OCI-LY7 (cell line): ENCODE data around the gene TTLL1. TPM values are rescaled to one million over a fixed set of nuclear protein-coding genes. Genes with fewer than 3 reads are reported as not detected.

Experiments
- BruUV-seq: library from RNA; stranded (reverse); fragments of 400-500 nt; replicated peaks from 2 replicates; lab custom pipeline; 2021; lab: Mats Ljungman, UMichigan
- CTCF ChIA-PET: fragments of 300-600 bp; sonication (Branson Sonifier 250); formaldehyde crosslinking; loops from one replicate; lab custom pipeline; 2022; ENCODE audit warnings: antibody characterized with exemption; ENCODE audit not compliant: unreplicated experiment; lab: Charles Lee
- POLR2A ChIA-PET: fragments of 300-600 bp; sonication (Branson Sonifier 250); formaldehyde crosslinking; loops from one replicate; lab custom pipeline; 2022; ENCODE audit warnings: antibody characterized with exemption; lab: Charles Lee
- DNase-seq: peaks from one replicate; pipeline ENCODE4 v3.0.0-alpha.2; 2015; ENCODE audit warnings: low spot score
- H2AFZ ChIP-seq: fragments of 200-600 bp; sonication (generic), shearing (Covaris generic); 2 replicates; pipeline ENCODE4 v1.6.1; 2014; ENCODE audit warnings: mild to moderate bottlenecking, antibody characterized with exemption, low read length, moderate library complexity
- H3K27ac ChIP-seq: fragments of 200-600 bp; sonication (generic); 2 replicates; pipeline ENCODE4 v1.5.1; 2014; ENCODE audit warnings: mixed run types, low read depth, mild to moderate bottlenecking, moderate library complexity, low read length, inconsistent platforms; ENCODE audit not compliant: poor library complexity, severe bottlenecking
- H3K36me3 ChIP-seq: fragments of 200-600 bp; sonication (generic); 2 replicates; pipeline ENCODE4 v1.6.1; 2014; ENCODE audit warnings: mild to moderate bottlenecking, antibody characterized with exemption, low read length, moderate library complexity, mixed read lengths; ENCODE audit not compliant: insufficient read depth
- H3K4me1 ChIP-seq: fragments of 200-600 bp; sonication (generic); 2 replicates; pipeline ENCODE4 v1.5.1; 2014; ENCODE audit warnings: mild to moderate bottlenecking, low read length; ENCODE audit not compliant: insufficient read depth, poor library complexity, severe bottlenecking
- H3K4me2 ChIP-seq: fragments of 200-600 bp; sonication (generic); 2 replicates; pipeline ENCODE4 v1.6.1; 2014; ENCODE audit warnings: mild to moderate bottlenecking, low read length
- H3K4me3 ChIP-seq: fragments of 200-600 bp; sonication (generic); 2 replicates; pipeline ENCODE4 v1.5.1; 2014; ENCODE audit warnings: mild to moderate bottlenecking, low read depth, low read length; ENCODE audit not compliant: poor library complexity, severe bottlenecking
- H3K79me2 ChIP-seq: fragments of 200-600 bp; sonication (generic); 2 replicates; pipeline ENCODE4 v1.6.1; 2016; ENCODE audit warnings: low read depth, mild to moderate bottlenecking, low read length, moderate library complexity, mixed read lengths; ENCODE audit not compliant: insufficient read depth
- H3K9me2 ChIP-seq: fragments of 200-600 bp; sonication (generic); 2 replicates; pipeline ENCODE4 v1.6.1; 2016; ENCODE audit warnings: mild to moderate bottlenecking, low read length, mixed read lengths; ENCODE audit not compliant: insufficient read depth
- H3K9me3 ChIP-seq: fragments of 200-600 bp; sonication (generic); 2 replicates; pipeline ENCODE4 v1.6.1; 2014; ENCODE audit warnings: mild to moderate bottlenecking, mixed run types, low read length, mixed read lengths
- H4K20me1 ChIP-seq: fragments of 200-600 bp; sonication (generic); 2 replicates; pipeline ENCODE4 v1.6.1; 2014; ENCODE audit warnings: mild to moderate bottlenecking, antibody characterized with exemption, low read length, moderate library complexity, mixed read lengths; ENCODE audit not compliant: insufficient read depth
- EZH2phosphoT487 ChIP-seq: fragments of 200-600 bp; sonication (generic); IDR thresholded peaks from 2 replicates; pipeline ENCODE4 v1.6.1; 2018; ENCODE audit warnings: low read depth, borderline replicate concordance, mild to moderate bottlenecking, mixed run types, antibody characterized with exemption, low read length, moderate library complexity, mixed read lengths
- intact Hi-C: fragments of 100-400 bp; cut with micrococcal nuclease; formaldehyde crosslinking; loops from one replicate; pipeline ENCODE4 v1.10.0; 2022; ENCODE audit not compliant: unreplicated experiment
- total RNA-seq, 2 experiments: library from RNA; depleted of rRNA in 1 of 2; stranded (reverse); fragments of >200 nt in 1 of 2; shearing (Covaris generic) in 1 of 2; gene quantifications; 2 replicates each; pipeline ENCODE4 v1.2.3, GENCODE V29; 2014 to 2022
- TF ChIP-seq, protein P1 (sequence below): fragments of 200-600 bp; sonication (generic); conservative IDR thresholded peaks from 2 replicates; pipeline ENCODE4 v1.5.1; 2014; ENCODE audit warnings: mild to moderate bottlenecking, antibody characterized with exemption, low read length, moderate library complexity, mixed read lengths

The TTLL1 gene
- total RNA-seq, 2 experiments from 2014 or later = 5.8 to 7.1 TPM

DNA sequence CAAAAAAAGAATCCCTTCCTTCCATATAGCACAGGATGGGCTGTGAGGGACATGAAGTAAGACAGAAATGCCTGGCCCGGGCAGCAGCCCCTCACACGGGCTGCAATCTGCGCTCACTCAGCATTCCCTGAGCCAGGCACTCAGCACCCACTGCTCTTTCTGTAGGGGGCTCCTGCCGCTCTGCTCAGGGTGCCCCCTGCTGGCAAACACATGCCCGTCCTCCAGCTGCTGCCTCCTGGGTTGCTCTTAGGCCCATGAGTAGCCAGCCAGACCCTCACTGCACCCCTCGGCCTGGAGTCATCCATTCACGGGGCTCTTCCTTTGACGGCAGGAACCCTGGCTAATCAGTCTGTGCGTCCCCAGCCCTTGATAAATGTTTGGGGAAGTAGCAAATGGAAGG lies 47.1 kb upstream of the TTLL1 start:
- DNase-seq = peak; percentile 82
- BruUV-seq = no TSS peak
- intact Hi-C loops = loop anchor here (1.0 kb wide), 1 partner anchor 25 kb away; no protein-coding TSS in a partner anchor

DNA sequence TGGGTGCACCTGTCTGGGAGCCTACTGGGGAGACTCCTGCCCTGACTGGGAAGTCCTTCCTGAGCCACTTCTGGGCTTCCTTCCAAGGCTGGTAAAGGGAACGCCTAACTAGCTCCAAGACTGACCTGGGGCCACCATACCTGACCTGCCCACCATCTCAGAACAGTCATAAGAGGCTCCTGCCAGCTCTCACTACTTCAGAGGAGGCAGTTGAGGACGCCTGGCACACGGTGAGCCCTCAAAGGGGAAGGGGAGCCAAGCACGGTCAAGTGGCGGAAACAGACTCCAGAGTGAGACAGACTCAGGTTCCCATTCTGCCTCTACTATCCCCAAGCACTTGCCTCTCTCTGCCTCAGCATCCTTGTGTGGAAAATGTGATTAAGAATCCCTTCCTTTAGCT lies 46.4 kb upstream of the TTLL1 start:
- H3K9me2 ChIP-seq = no peaks in the 10 kb centered on the region
- H3K79me2 ChIP-seq = no peaks in the 10 kb centered on the region
- TF ChIP-seq EZH2phosphoT487 = no peak
- no peak overlapping the region for H3K4me3 ChIP-seq
- peaks cover 18% of the 10 kb centered on the region for H3K4me1 ChIP-seq
- intact Hi-C loops = no loop called here
- CTCF ChIA-PET = no interaction called here
- H2AFZ ChIP-seq = no peak overlapping the region
- no TSS peak for BruUV-seq
- H3K36me3 ChIP-seq = peaks cover 95% of the 10 kb centered on the region
- no peaks in the 10 kb centered on the region for H4K20me1 ChIP-seq
- no peak for DNase-seq
- H3K4me2 ChIP-seq = no peak overlapping the region
- no peaks in the 10 kb centered on the region for H3K9me3 ChIP-seq
- H3K27ac ChIP-seq = no peak overlapping the region
- POLR2A ChIA-PET = interaction anchor here (0.7 kb wide), 1 partner anchor 741 kb away, joined by 3 read pairs; no protein-coding TSS in a partner anchor

More for the DNA sequence above, 47.1 kb upstream of the TTLL1 start:
- H3K4me2 ChIP-seq = peak overlapping the region; percentile 31; the same call in 1 of the 2 replicates
- H3K9me2 ChIP-seq = no peaks in the 10 kb centered on the region
- H3K79me2 ChIP-seq = peaks cover 7% of the 10 kb centered on the region; the same call in 1 of the 2 replicates
- no peaks in the 10 kb centered on the region for H3K9me3 ChIP-seq
- H2AFZ ChIP-seq = no peak overlapping the region
- H3K4me3 ChIP-seq = no peak overlapping the region
- ChIA-PET CTCF (no interaction called here), POLR2A (no interaction called here)
- TF ChIP-seq, protein P1, sequence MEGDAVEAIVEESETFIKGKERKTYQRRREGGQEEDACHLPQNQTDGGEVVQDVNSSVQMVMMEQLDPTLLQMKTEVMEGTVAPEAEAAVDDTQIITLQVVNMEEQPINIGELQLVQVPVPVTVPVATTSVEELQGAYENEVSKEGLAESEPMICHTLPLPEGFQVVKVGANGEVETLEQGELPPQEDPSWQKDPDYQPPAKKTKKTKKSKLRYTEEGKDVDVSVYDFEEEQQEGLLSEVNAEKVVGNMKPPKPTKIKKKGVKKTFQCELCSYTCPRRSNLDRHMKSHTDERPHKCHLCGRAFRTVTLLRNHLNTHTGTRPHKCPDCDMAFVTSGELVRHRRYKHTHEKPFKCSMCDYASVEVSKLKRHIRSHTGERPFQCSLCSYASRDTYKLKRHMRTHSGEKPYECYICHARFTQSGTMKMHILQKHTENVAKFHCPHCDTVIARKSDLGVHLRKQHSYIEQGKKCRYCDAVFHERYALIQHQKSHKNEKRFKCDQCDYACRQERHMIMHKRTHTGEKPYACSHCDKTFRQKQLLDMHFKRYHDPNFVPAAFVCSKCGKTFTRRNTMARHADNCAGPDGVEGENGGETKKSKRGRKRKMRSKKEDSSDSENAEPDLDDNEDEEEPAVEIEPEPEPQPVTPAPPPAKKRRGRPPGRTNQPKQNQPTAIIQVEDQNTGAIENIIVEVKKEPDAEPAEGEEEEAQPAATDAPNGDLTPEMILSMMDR = peak; percentile 92
- no peak for TF ChIP-seq EZH2phosphoT487
- H3K4me1 ChIP-seq = peaks cover 18% of the 10 kb centered on the region
- H3K27ac ChIP-seq = peak overlapping the region; percentile 52
- no peaks in the 10 kb centered on the region for H4K20me1 ChIP-seq
- peaks cover 96% of the 10 kb centered on the region for H3K36me3 ChIP-seq

DNA sequence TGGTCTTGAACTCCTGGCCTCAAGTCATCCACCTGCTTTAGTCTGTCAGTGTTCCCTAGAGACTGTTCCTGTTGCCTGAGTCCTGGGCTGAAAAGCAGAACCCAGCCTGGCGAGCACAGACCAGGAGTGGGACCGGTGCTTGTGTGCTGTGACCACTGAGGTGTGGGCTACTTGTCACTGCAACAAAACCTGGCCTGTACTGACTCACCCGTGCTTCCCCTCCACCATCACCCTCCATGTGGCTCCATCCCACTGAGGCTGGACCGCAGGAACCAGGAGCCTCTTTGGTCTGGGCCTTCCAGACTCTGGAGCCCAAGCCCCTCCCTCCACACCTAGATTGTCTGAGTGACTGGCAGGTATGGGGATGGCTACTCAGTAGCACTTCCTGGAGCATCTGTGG lies 45.4 kb upstream of the TTLL1 start:
- H3K36me3 ChIP-seq = peaks cover 95% of the 10 kb centered on the region
- no peak for TF ChIP-seq EZH2phosphoT487
- TF ChIP-seq, protein P1 = no peak
- no peaks in the 10 kb centered on the region; the same call in 1 of the 2 replicates for H4K20me1 ChIP-seq
- H3K9me3 ChIP-seq = no peaks in the 10 kb centered on the region
- H3K27ac ChIP-seq = no peak overlapping the region
- DNase-seq = no peak
- BruUV-seq = no TSS peak
- ChIA-PET CTCF (no interaction called here), POLR2A (interaction anchor here (0.7 kb wide), 1 partner anchor 742 kb away, joined by 3 read pairs; no protein-coding TSS in a partner anchor)
- no peaks in the 10 kb centered on the region for H3K79me2 ChIP-seq
- H3K4me1 ChIP-seq = peaks cover 26% of the 10 kb centered on the region
- H3K4me3 ChIP-seq = no peak overlapping the region
- H3K9me2 ChIP-seq = no peaks in the 10 kb centered on the region
- no peak overlapping the region for H3K4me2 ChIP-seq
- intact Hi-C loops = no loop called here
- H2AFZ ChIP-seq = no peak overlapping the region
